Loucy (cell line): ENCODE data around the gene ACSF3.

Experiments
- H2AFZ ChIP-seq: fragments of 200-600 bp; sonication (generic); 2 replicates; pipeline ENCODE4 v1.6.0; 2016; ENCODE audit warnings: antibody characterized with exemption, mild to moderate bottlenecking, low read length, moderate library complexity
- H3F3A ChIP-seq: fragments of 200-600 bp; 2 replicates; pipeline ENCODE4 v1.6.0; 2016; ENCODE audit warnings: antibody characterized with exemption, low read depth, mild to moderate bottlenecking
- H3K27me3 ChIP-seq: fragments of 200-600 bp; sonication (generic); 2 replicates; pipeline ENCODE4 v1.6.1; 2014; ENCODE audit warnings: low read length, mild to moderate bottlenecking; ENCODE audit not compliant: insufficient read depth, poor library complexity, severe bottlenecking
- H3K36me3 ChIP-seq: fragments of 200-600 bp; sonication (generic); 2 replicates; pipeline ENCODE4 v1.6.1; 2016; ENCODE audit warnings: low read length; ENCODE audit not compliant: insufficient read depth
- H3K4me1 ChIP-seq: fragments of 200-600 bp; sonication (generic); 2 replicates; pipeline ENCODE4 v1.5.1; 2014; ENCODE audit warnings: low read length, mild to moderate bottlenecking; ENCODE audit not compliant: insufficient read depth, poor library complexity, severe bottlenecking
- H3K4me2 ChIP-seq: fragments of 200-600 bp; sonication (generic); 2 replicates; pipeline ENCODE4 v1.6.0; 2014; ENCODE audit warnings: antibody characterized with exemption, low read length, low read depth, mild to moderate bottlenecking; ENCODE audit not compliant: poor library complexity, severe bottlenecking
- H3K4me3 ChIP-seq: fragments of 200-600 bp; sonication (generic); 2 replicates; pipeline ENCODE4 v1.5.1; 2014; ENCODE audit warnings: low read length, mild to moderate bottlenecking, mixed read lengths; ENCODE audit not compliant: poor library complexity, severe bottlenecking
- H3K79me2 ChIP-seq: fragments of 200-600 bp; sonication (generic); 2 replicates; pipeline ENCODE4 v1.6.1; 2014; ENCODE audit warnings: low read length; ENCODE audit not compliant: insufficient read depth
- H3K9ac ChIP-seq: fragments of 200-600 bp; sonication (generic); 2 replicates; pipeline ENCODE4 v1.6.0; 2014; ENCODE audit warnings: mild to moderate bottlenecking, low read depth, low read length, moderate library complexity; ENCODE audit not compliant: poor library complexity, severe bottlenecking
- H3K9me2 ChIP-seq: fragments of 200-600 bp; sonication (generic); replicated peaks from 2 replicates; pipeline ENCODE4 v1.6.1; 2016; ENCODE audit warnings: low read depth, low read length, mixed read lengths
- H3K9me3 ChIP-seq: fragments of 200-600 bp; sonication (generic); 2 replicates; pipeline ENCODE4 v1.6.1; 2014; ENCODE audit warnings: mild to moderate bottlenecking, antibody characterized with exemption, low read length, low read depth; ENCODE audit not compliant: insufficient read depth
- H4K20me1 ChIP-seq: fragments of 200-600 bp; sonication (generic); 2 replicates; pipeline ENCODE4 v1.6.0; 2014; ENCODE audit warnings: antibody characterized with exemption, low read length, mild to moderate bottlenecking; ENCODE audit not compliant: insufficient read depth, poor library complexity, severe bottlenecking
- EZH2phosphoT487 ChIP-seq: fragments of 200-600 bp; IDR thresholded peaks from 2 replicates; pipeline ENCODE4 v1.6.1; 2018; ENCODE audit warnings: antibody characterized with exemption, mild to moderate bottlenecking, moderate library complexity, borderline replicate concordance
- TF ChIP-seq, protein P1 (sequence below): fragments of 200-600 bp; sonication (generic); conservative IDR thresholded peaks from 2 replicates; pipeline ENCODE4 v1.5.1; 2014; ENCODE audit warnings: mild to moderate bottlenecking, antibody characterized with exemption, low read length

Gene ACSF3

DNA sequence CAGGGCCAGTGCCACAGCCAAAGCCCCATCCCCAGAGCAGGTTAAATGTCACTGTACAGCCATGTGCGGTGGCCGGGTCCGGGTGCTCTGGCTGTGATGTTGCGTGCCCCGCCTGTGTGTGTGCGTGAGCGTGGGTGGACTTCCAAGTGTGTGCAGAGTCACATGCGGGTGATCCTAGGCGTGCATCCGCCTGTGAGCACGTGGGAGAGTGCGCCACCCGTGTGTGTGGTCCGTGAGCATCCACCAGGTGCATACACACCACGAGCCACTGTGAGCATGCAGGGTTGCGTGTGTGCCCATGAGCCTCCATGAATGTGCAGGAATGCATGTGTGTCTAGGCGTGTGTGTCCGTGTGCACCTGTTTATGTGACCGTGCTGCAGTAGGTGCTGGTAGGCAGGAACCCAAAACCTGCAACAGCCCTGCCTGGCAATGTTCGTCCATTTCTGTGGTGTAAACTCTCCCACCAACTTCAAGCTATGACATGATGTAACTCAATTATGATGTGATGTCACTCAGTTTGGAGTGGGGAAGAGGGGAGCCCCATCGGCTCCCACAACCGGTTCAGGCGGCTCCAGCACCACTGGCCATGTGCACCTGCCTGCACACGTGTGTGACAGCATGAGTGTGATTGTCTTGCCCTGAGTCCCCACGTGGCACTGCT lies 37.6 kb upstream of the ACSF3 start:
- no peak overlapping the region for H3K4me3 ChIP-seq
- TF ChIP-seq, protein P1, sequence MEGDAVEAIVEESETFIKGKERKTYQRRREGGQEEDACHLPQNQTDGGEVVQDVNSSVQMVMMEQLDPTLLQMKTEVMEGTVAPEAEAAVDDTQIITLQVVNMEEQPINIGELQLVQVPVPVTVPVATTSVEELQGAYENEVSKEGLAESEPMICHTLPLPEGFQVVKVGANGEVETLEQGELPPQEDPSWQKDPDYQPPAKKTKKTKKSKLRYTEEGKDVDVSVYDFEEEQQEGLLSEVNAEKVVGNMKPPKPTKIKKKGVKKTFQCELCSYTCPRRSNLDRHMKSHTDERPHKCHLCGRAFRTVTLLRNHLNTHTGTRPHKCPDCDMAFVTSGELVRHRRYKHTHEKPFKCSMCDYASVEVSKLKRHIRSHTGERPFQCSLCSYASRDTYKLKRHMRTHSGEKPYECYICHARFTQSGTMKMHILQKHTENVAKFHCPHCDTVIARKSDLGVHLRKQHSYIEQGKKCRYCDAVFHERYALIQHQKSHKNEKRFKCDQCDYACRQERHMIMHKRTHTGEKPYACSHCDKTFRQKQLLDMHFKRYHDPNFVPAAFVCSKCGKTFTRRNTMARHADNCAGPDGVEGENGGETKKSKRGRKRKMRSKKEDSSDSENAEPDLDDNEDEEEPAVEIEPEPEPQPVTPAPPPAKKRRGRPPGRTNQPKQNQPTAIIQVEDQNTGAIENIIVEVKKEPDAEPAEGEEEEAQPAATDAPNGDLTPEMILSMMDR: no peak
- no peak for TF ChIP-seq EZH2phosphoT487
- no peak overlapping the region for H3K4me2 ChIP-seq
- H3K9ac ChIP-seq: no peak overlapping the region
- no peaks in the 10 kb centered on the region for H3K4me1 ChIP-seq
- H3K9me2 ChIP-seq: no peaks in the 10 kb centered on the region
- no peaks in the 10 kb centered on the region for H3K79me2 ChIP-seq
- no peaks in the 10 kb centered on the region for H4K20me1 ChIP-seq
- no peaks in the 10 kb centered on the region for H3K9me3 ChIP-seq
- no peak overlapping the region for H2AFZ ChIP-seq
- H3F3A ChIP-seq: no peaks in the 10 kb centered on the region
- H3K36me3 ChIP-seq: no peaks in the 10 kb centered on the region
- H3K27me3 ChIP-seq: no peaks in the 10 kb centered on the region

DNA sequence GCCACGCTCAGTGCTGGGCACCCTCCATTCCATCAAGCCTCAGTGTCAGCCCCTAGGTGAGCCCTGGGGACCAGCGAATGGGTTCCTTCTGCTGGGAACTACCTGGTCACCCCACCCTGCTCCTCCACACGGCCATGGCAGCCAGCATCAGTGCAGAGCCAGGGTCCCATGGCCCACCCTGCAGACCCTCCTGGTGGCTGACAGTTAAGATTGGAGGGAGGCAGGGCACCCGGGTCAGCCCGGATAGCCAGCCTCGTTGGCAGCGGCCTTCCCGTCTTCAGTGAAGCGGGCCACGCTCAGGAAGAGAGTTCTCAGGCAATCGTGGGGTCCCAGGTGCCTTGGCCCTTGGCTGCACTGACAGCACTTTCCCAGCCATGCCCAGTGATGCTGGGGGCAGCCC lies 37.1 kb upstream of the ACSF3 start:
- Histone ChIP-seq H3F3A (no peaks in the 10 kb centered on the region), H3K9me2 (no peaks in the 10 kb centered on the region)

DNA sequence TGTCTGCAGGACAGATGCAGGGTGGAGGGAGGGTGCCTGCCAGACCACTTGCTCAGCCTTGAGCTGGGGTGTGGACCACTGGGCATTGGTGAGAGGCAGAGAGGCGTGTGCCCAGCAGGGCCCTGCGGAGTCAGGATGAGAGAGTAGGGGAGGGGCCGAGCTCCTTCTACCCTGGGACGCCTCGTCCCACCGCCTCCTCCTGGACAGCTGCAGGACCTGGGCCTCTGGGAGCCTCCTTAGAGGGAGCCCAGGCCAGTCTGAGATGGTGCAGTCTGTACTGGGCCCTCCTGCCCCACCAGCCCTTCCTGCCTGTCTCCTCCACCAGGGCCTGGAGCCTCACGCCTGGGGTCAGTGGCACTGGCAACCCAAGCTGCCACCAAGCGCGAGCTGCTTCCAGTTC lies 35.9 kb upstream of the ACSF3 start:
- no peaks in the 10 kb centered on the region for H3K27me3 ChIP-seq

More for the DNA sequence above, 37.1 kb upstream of the ACSF3 start:
- Histone ChIP-seq H3K27me3 (no peaks in the 10 kb centered on the region), H3K9ac (no peak overlapping the region), H3K36me3 (no peaks in the 10 kb centered on the region), H3K79me2 (no peaks in the 10 kb centered on the region), H3K9me3 (no peaks in the 10 kb centered on the region), H3K4me3 (no peak overlapping the region), H4K20me1 (no peaks in the 10 kb centered on the region), H3K4me1 (no peaks in the 10 kb centered on the region), H3K4me2 (no peak overlapping the region), H2AFZ (no peak overlapping the region)
- TF ChIP-seq EZH2phosphoT487: no peak
- TF ChIP-seq, protein P1: no peak

More for the DNA sequence above, 35.9 kb upstream of the ACSF3 start:
- Histone ChIP-seq H2AFZ (no peak overlapping the region), H4K20me1 (no peaks in the 10 kb centered on the region), H3K9me2 (no peaks in the 10 kb centered on the region), H3K79me2 (no peaks in the 10 kb centered on the region), H3K36me3 (no peaks in the 10 kb centered on the region), H3K9ac (no peak overlapping the region), H3K9me3 (no peaks in the 10 kb centered on the region), H3K4me3 (no peak overlapping the region), H3K4me1 (no peaks in the 10 kb centered on the region), H3K4me2 (no peak overlapping the region), H3F3A (no peaks in the 10 kb centered on the region)
- TF ChIP-seq, protein P1: no peak
- TF ChIP-seq EZH2phosphoT487: no peak
